Tibial nerve (tissue), 4 donors: ENCODE results near the gene CA12. TPM values are rescaled to one million over a fixed set of nuclear protein-coding genes. Genes with fewer than 3 reads are reported as not detected.

Experiments used
- DNase-seq, 2 donors: peaks; one replicate each; pipeline ENCODE4 v3.0.0-alpha.2; 2019; ENCODE audit warnings: low spot score in 2 of 2
- H3K27ac ChIP-seq, 4 donors: fragments of 200-600 bp; sonication (generic) in 3 of 4; one replicate each; pipeline ENCODE4 v1.5.1; 2017 to 2019; ENCODE audit warnings: mild to moderate bottlenecking in 1 of 4
- H3K27me3 ChIP-seq, 2 donors: fragments of 200-600 bp; sonication (generic) in 1 of 2; one replicate each; pipeline versions ENCODE4 v1.5.1 to v1.6.0; 2017 to 2019
- H3K36me3 ChIP-seq, 3 donors: fragments of 200-600 bp; sonication (generic); one replicate each; pipeline ENCODE4 v1.5.1; 2018 to 2019
- H3K4me1 ChIP-seq, 4 donors: fragments of 200-600 bp; sonication (generic) in 3 of 4; one replicate each; pipeline ENCODE4 v1.5.1; 2017 to 2019
- H3K4me3 ChIP-seq, 4 donors: fragments of 200-600 bp; sonication (generic) in 3 of 4; one replicate each; pipeline ENCODE4 v1.5.1; 2017 to 2019; ENCODE audit warnings: mild to moderate bottlenecking in 1 of 4, moderate library complexity in 1 of 4
- H3K9me3 ChIP-seq, 4 donors: fragments of 200-600 bp; sonication (generic) in 3 of 4; one replicate each; pipeline ENCODE4 v1.5.1; 2017 to 2019
- CTCF ChIP-seq, 5 experiments: fragments of 200-600 bp in 3 of 5; fragments of 450-650 bp in 2 of 5; sonication (generic) in 3 of 5; IDR thresholded peaks; one replicate each; pipeline ENCODE4 v1.5.1; 2016 to 2019; ENCODE audit warnings: antibody characterized with exemption in 5 of 5, mild to moderate bottlenecking in 3 of 5, moderate library complexity in 2 of 5
- EP300 ChIP-seq, 2 donors: sonication (generic); formaldehyde crosslinking; IDR thresholded peaks; one replicate each; pipeline ENCODE4 v1.6.1; 2017; ENCODE audit warnings: antibody characterized with exemption in 2 of 2, mild to moderate bottlenecking in 1 of 2
- POLR2A ChIP-seq, 2 donors: fragments of 450-650 bp; IDR thresholded peaks; one replicate each; pipeline ENCODE4 v1.6.1; 2017; ENCODE audit warnings: antibody characterized with exemption in 2 of 2, mild to moderate bottlenecking in 2 of 2, moderate library complexity in 2 of 2
- WGBS, 2 donors: methylation state at CpG; one replicate each; pipeline ENCODE4 v1.1.5; 2018; 5-methylcytosine and 5-hydroxymethylcytosine counted together
- total RNA-seq, 4 donors: library from RNA; depleted of rRNA; stranded (reverse); fragments of >200 nt; gene quantifications; one replicate each; pipeline ENCODE4 v1.1.0, GENCODE V29; 2016

CA12 gene
- total RNA-seq, 4 donors from 2014 or later = 0.22 to 2.5 (median 1.1) TPM

DNA sequence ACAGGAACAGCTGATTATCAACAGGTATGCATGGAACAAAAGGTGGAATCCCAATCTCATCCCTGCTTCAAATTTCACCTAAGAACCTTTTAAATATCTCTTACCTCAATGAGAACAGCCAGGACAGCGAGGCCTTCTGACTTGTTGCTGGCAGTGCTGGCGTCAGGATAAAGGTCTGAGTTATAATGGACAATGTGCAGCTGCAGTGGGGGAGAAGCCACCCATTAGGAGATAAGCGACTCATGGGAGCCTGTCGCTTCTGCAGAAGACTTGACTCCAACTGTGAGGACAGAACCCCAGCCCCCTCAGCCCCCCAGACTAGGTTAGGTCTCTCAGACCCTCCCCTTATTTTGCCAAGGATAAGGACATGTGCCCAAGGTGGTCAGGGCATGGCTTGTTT lies 39.7 kb downstream of the CA12 start:
- Histone ChIP-seq H3K27me3 (no peaks in the 10 kb centered on the region), H3K4me1 (peaks cover 0 to 7% (median 0%) of the 10 kb centered on the region in 4 donors), H3K9me3 (no peaks in the 10 kb centered on the region), H3K27ac (no peak overlapping the region), H3K36me3 (no peaks in the 10 kb centered on the region), H3K4me3 (no peak overlapping the region)
- 92 to 100% methylated on average over 4 of the region's 4 CpGs for WGBS, 2 donors
- TF ChIP-seq POLR2A (IDR thresholded peaks at IDR 0.05) (no peak), CTCF (IDR thresholded peaks at IDR 0.05) (no peak), EP300 (IDR thresholded peaks at IDR 0.05) (no peak)
- DNase-seq = no peak

DNA sequence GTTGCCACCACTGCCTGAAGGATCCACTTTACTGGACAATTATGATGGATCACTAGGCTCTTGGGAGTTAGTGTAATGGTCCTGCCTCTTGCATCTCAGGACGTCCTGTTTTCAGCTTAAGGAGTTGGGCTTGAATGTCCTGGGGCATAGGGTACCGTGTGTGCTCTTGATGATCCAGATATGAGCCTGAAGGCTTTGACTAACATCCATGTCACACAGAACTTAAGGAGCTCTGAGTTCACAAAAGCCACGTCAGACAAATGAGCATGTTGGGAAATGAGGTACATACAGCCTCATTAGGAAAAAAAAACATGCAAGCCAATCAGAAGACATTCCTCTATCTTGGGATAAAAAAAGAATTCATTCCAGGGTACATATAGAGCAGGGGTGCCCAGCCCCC lies 40.8 kb downstream of the CA12 start:
- Histone ChIP-seq H3K27ac (no peak overlapping the region), H3K36me3 (no peaks in the 10 kb centered on the region), H3K27me3 (no peaks in the 10 kb centered on the region), H3K9me3 (no peaks in the 10 kb centered on the region), H3K4me3 (no peak overlapping the region), H3K4me1 (no peaks in the 10 kb centered on the region)
- TF ChIP-seq POLR2A (IDR thresholded peaks at IDR 0.05) (no peak), EP300 (IDR thresholded peaks at IDR 0.05) (no peak), CTCF (IDR thresholded peaks at IDR 0.05) (no peak)
- 86 to 89% methylated on average over 3 of the region's 3 CpGs for WGBS, 2 donors
- no peak for DNase-seq

DNA sequence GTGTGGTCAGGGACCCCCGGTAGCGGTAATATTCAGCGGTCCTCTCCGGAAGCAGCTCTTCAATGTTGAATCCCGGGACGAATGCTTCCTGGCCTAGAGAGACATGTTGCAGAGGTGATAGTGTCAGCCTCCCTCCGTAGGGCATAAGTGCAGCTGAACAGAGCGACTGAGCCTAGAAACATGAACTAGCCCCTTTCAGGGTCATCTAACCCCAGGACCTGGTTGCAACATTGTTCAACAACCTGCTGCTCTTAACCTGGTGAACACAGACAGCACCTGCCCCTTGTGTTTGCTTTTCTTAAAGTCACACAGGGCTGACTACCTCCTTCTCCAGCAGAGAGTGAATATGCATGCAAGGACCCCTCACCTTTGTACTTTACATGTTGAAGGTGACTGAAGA lies 41.3 kb downstream of the CA12 start:
- Histone ChIP-seq H3K4me1 (no peaks in the 10 kb centered on the region), H3K27ac (no peak overlapping the region), H3K27me3 (no peaks in the 10 kb centered on the region), H3K9me3 (no peaks in the 10 kb centered on the region), H3K4me3 (no peak overlapping the region), H3K36me3 (no peaks in the 10 kb centered on the region)
- TF ChIP-seq EP300 (IDR thresholded peaks at IDR 0.05) = no peak
- 80% methylated on average over 8 of the region's 8 CpGs for WGBS, 2 donors
- no peak for DNase-seq

GRCh38 chr15:63339836-63340235 lies 41.8 kb downstream of the CA12 start:
- H3K4me1 ChIP-seq = no peaks in the 10 kb centered on the region
- 62 to 73% methylated on average over 1 of the region's 1 CpG for WGBS, 2 donors
- no peak overlapping the region for H3K4me3 ChIP-seq
- TF ChIP-seq CTCF (IDR thresholded peaks at IDR 0.05) (no peak), EP300 (IDR thresholded peaks at IDR 0.05) (no peak), POLR2A (IDR thresholded peaks at IDR 0.05) (no peak)
- no peak overlapping the region for H3K27ac ChIP-seq
- DNase-seq = no peak
- H3K36me3 ChIP-seq = no peaks in the 10 kb centered on the region
- no peaks in the 10 kb centered on the region for H3K9me3 ChIP-seq
- no peaks in the 10 kb centered on the region for H3K27me3 ChIP-seq

DNA sequence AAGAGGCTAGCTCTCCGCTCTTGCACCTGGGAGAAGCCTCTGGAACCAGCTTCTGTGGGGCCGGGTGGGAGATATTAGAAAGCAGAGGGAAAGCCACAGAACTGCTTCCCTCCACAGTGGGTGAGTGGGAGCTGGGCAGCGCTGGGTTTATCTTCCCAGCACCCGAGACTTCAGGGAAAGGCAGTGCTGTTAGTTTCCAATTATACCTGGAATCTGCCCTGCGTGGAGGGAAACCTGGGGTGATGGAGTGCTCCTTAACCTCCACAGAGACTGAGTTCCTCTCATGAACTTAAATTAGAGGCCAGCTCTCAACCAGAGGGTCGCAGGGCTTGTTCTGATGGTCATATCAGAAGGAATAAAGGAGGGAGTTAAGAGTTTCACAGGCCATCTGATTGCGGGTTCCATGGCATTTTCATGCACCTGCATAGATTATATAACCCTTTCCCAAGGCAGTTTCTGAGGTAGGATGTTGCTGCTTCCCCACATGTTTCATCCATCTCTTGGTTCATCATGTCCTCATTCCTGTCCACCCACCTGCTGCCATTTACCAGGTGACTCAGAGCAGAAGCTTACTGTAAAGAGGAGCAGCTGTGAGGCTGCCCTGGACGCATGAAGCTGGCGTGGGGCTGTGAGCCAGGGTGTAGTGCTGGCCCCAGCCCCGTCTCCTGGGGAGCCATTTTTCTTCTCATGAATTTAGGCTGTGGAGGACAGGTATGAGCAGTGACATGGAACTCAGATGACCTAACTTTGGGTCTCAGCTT lies 42.5 kb downstream of the CA12 start:
- 92 to 95% methylated on average over 8 to 9 of the region's 10 CpGs for WGBS, 2 donors
- no peaks in the 10 kb centered on the region for H3K36me3 ChIP-seq
- no peak for DNase-seq
- H3K27me3 ChIP-seq = no peaks in the 10 kb centered on the region
- TF ChIP-seq EP300 (IDR thresholded peaks at IDR 0.05) (no peak), POLR2A (IDR thresholded peaks at IDR 0.05) (no peak), CTCF (IDR thresholded peaks at IDR 0.05) (no peak)
- H3K4me3 ChIP-seq = no peak overlapping the region
- H3K9me3 ChIP-seq = no peaks in the 10 kb centered on the region
- no peak overlapping the region for H3K27ac ChIP-seq
- no peaks in the 10 kb centered on the region for H3K4me1 ChIP-seq
